Thyroid gland (tissue), 4 donors: Measurements from ENCODE around the gene LCA5.

Experiments used
- CTCF ChIP-seq, 6 experiments: fragments of 200-600 bp in 3 of 6; fragments of 450-650 bp in 3 of 6; sonication (generic) in 3 of 6; IDR thresholded peaks; one replicate each; pipeline ENCODE4 v1.5.1; 2016 to 2019; ENCODE audit warnings: antibody characterized with exemption in 6 of 6, mild to moderate bottlenecking in 2 of 6, inconsistent platforms in 1 of 6, moderate library complexity in 1 of 6
- POLR2A ChIP-seq, 2 donors: fragments of 450-650 bp; IDR thresholded peaks; one replicate each; pipeline ENCODE4 v1.6.1; 2017; ENCODE audit warnings: antibody characterized with exemption in 2 of 2, mild to moderate bottlenecking in 2 of 2, moderate library complexity in 1 of 2

- no peak for TF ChIP-seq CTCF (IDR thresholded peaks at IDR 0.05)
- TF ChIP-seq POLR2A (IDR thresholded peaks at IDR 0.05): no peak
Measured at GRCh38 chr6:79470728-79471127, 66.5 kb downstream of the LCA5 start.
